ENCODE results near the gene C22orf15.

GRCh38 chr22:23752750-23753149 is 10.0 kb upstream of the C22orf15 start:
- no peak for TF ChIP-seq CTCF (conservative IDR thresholded peaks at IDR 0.05)
- no peak for TF ChIP-seq ZFX (IDR thresholded peaks at IDR 0.05)

Data from C4-2B (cell line).